Inflammatory macrophage treated with lipopolysaccharide for 4 hours (primary cell): ENCODE data around the gene NAA25.
"Not testable (repeated sequence)": the region's sequence is repeated elsewhere in the genome, so short reads cannot be mapped to it uniquely, and the experiment has no call there.

Experiments
- DNase-seq: peaks from one replicate; pipeline ENCODE4 v3.0.0-alpha.2; 2020

NAA25 gene

DNA sequence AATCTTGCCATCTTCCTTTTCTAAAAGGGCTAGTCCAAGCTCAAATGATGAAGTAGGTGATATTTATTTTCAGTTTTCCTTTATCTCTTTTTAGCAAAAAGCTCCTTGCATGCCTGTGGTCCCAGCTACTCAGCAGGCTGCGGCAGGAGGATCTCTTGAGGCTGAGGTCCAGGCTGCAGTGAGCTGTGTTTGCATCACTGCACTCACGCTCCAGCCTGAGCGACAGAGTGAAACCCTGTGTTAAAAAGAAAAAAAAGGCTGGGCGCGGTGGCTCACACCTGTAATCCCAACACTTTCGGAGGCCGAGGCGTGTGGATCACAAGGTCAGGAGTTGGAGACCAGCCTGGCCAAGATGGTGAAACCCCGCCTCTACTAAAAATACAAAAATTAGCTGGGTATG, 100.6 kb downstream of the NAA25 start:
- DNase-seq = no peak

DNA sequence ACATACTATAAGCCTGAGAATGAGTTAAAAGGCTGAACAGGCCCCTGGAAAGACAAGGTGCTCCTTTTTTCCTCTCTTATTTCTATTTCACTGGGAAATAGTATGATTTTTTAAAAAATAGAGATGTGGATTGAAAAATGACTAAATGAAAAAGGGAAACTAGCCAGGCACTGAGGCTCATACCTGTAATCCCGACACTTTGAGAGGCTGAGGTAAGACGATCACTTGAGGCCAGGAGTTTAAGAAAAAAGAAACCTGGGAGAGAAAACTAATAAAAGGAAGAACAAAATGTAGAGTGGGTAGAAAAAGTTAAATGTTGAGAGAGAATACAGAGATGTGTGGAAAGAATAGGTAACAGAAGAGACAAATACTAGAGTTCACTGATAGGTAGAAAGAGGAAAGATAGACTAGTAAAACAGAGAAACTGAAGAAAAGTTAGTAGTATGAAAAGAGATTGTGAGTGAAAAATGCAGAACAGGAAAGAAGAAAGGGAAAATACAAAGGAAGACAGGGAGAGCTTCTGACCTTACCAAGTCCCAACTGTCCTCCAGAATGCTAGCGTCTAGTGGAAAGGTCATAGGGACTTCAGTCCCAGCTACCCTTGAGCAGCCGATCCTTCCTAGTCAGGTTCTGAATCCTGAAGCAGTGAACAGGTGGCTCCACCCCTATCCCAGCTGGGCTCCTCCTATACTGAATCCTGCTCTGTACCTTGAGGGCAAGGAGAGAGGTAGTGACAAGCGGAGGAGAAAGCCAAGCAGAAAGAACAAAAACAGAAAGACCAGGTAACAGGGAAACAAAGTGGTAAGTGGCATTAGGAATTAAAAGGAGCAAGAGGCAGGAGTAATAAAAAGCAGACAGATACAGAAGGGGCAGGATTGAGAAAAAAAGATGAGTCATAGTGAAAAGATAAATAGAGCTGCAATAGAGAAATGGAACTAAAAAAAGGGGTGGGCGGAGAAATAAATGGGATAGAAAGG, 102.9 kb downstream of the NAA25 start:
- DNase-seq = peak; percentile 52

DNA sequence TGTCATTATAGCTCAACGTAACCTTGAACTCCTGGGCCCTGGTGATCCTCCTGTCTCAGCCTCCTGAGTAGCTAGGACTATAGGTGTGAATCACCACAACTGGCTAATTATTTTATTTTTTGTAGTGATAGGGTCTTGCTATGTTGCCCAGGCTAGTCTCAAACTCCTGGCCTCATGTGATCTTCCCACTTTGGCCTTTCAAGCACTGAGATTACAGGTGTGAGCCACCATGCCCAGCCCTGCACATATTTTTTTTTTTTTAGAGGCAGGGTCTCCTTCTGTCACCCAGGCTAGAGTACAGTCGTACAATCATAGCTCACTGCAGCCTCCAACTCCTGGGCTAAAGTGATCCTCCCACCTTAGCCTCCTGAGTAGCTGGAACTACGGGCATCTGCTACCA, 104.5 kb downstream of the NAA25 start:
- DNase-seq = no peak

DNA sequence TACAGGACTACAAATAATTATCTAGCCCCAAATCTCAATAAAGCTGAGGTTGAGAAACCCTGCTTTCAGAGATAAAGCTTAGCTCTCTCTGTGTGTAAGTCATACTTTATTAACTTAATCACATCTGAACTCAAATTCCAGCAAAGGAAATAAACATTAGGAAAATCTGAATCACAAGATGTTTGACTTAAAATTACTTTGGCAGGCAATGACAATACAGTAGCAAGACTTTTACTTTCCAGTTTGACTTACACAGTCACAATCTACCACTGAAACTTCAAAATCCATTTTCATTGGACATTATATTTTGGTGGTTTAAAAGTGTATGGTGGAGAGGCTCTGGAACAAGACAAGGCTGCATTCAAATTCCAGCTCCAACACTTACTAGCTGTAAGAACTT, 107.0 kb downstream of the NAA25 start:
- peak; percentile 23 for DNase-seq

DNA sequence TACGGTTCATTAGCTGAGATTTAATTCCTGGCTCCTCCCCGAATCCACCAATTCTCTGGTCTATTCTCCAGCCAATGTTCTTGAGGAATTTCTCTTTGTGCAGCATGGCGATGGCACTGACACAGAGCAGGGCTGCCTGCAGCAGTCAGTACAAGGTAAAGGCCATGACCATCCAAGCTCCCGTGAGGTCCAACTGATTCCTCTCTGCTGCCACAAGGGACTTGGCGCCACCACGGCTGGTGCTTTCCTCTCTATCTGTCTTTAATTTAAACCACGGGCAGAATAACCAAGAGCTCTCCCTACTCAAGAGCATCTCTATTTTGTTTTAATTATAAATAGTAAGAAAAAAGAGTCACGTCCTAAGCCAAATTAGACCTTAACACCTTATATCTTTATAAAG, 107.8 kb downstream of the NAA25 start:
- DNase-seq = no peak

DNA sequence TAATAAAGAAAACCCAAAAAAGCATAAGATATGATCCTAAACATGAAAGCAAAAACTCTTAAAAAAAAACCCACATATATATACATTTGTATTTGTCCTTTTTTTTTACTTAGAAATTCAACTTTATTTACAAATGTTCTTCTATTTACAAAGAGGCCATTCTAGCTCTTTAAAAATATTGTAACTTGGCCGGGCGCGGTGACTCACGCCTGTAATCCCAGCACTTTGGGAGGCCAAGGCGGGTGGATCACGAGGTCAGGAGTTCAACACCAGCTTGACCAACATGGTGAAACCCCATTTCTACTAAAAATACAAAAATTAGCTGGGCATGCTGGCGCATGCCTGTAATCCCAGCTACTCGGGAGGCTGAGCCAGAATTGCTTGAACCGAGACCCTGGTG, 109.5 kb downstream of the NAA25 start:
- not testable (repeated sequence) for DNase-seq

DNA sequence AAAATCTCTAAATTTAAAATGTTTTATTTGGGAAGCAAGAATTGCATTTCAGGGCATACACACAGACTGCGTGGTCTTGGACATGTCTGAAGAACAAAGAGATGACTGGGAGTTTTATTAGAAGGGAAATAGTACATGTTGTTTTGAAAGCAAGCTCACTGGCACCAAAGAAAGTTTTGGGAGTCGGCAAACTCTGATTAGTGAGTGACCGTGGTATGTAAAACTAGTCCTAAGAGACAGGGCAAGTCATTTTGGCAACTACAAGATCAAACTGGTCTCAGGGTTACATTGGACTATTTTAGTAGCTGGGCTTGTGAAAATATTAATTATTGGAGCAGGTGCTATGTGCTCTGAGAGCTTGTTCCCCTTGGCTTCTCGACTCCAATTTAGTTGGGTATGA, 110.6 kb downstream of the NAA25 start:
- no peak for DNase-seq

DNA sequence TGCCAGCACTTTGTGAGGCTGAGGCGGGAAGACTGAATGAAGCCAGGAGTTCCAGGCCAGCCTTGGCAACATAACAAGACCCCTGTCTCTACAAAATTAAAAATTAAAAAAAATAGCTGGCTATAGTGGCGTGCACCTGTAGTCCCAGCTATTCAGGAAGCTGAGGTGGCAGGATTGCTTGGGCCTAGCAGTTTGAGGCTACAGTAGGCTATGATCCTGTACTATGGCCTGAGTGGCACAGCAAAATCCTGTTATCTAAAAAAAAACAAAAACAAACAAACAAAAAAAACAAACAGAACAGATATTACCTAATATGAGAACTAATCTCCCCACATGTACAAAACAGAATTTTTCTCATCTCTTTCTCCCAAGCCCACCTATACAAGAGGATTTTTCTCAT, 111.3 kb downstream of the NAA25 start:
- DNase-seq = no peak

DNA sequence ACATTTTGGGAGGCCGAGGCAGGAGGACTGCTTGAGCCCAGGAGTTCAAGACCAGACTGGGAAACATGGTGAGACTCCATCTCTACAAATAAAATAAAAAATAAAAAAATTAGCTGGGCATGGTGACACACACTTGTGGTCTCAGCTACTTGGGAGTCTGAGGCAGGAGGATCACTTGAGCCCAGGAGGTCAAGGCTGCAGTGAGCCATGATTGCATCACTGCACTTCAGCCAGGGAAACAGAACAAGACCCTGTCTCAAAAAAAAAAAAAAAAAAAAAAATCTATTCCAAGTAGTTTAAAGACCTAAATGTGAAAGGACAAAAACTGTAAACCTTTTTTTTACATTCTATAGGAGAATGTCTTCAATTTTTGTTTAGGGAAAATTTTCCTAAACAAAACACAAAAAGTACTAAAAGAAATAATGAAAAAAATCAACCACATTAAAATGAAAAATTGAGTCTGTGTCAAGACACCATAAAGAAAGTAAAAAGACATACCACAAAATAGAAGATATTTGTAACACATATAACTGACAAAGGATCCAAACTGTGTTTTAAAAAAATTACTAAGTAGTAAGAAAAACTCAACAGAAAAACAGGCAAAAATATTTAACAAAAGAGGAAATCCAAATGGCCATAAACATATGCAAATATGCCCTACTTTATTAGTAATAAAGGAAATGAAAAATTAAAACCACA, 112.7 kb downstream of the NAA25 start:
- no peak for DNase-seq

DNA sequence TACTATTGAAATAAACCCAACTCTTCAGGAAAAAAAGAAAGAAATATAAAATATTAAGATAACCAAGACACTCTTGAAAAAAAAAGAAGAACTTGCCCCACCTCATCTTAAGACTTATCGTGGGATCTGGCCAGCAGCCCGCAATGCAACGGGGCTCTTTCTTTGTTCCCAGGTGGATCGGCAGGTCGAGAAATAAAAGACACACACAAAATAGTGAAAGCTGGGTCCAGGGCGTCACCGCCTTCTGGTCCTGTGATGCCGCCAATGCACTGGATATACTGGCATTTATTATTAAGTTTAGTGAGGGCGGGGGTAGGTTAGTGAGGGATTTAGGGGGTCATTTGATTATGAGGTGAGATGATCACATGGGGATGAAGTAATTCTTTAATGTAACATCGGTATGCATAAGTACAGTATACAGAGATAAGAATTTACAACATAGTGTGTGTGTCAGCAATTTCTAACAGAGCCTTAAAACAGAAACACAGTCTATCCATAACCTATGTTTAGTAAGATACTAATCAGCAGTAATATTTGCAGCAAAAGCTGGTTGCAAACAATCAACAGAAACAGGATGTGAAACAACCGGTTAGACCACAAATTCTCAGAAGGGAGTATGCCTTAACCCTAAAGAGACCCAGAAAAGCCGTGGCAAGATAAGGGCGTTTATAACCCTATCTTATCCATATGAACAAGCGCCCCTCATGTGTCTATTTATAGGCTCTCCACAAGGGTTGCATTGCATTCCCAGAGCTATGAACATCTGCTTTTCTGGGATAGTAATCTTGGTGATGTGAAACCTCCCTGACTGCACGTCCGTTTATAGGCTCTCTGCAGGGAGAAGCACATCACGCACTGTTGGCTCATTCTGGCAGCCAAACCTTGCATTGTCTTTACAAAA, 114.1 kb downstream of the NAA25 start:
- peak; percentile 64 for DNase-seq

DNA sequence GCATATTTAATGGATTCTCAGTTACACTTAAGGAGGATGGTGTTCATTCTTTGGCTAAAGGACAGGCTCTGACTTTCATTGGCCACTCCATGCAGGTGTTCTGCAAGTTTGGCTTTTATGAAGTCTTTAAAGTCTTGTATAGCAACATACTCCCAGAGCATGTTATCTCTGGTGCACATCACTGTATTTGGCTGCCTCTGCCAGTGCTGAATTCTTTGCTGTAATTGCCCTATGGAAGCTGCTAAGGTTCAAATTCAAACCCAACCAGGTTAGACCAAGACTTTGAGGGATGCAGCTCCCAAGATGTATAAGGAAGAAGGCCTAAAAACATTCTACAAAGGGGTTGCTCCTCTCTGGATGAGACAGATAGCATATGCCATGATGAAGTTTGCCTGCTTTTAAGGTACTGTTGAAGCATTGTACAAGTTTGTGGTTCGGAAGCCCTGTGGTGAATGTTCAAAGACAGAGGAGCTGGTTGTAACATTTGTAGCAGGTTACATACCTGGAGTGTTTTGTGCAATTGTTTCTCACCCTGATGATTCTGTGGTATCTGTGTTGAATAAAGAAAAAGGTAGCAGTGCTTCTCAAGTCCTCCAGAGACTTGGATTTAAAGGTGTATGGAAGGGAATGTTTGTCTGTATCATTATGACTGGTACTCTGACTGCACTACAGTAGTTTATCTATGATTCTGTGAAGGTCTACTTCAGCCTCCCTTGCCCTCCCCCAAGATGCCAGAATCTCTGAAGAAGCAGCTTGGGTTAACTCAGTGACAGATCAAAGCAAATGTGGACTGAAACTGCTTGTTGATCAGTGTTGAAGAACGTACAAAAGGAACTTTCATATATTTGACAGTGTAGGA, 115.1 kb downstream of the NAA25 start:
- DNase-seq = no peak

DNA sequence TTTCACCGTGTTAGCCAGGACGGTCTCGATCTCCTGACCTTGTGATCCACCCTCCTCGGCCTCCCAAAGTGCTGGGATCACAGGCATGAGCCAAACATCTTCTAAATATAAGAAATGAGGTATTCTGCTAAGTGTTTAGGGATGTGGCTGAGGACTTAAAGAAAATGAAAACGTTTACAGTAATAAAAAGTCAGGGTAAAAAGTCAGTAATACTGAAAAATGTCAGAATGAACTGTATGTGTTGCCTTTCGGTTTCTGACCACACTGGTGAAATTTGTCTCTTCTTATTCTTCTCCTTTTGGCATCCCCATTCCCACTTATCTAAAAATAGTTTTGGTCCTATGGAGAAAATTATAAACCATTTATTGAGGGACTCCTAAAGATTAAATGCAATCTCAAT, 116.1 kb downstream of the NAA25 start:
- DNase-seq = no peak

DNA sequence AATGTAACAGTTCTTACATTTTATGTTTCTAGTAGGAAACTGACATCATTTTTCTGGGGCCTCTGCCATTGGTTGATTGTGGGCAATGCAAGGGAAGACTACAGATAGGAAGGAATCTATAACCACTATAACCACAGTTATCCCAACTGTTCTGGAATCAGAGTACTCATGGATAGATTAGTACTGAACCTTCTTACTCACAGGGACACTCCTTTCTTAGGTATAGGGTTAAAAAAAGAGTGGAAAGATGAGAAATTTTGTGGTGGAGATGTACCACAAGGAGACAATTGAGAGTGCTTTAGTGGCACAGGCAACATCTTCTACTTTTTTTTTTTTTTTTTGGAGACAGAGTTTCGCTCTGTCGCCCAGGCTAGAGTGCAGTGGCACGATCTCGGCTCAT, 116.6 kb downstream of the NAA25 start:
- no peak for DNase-seq

DNA sequence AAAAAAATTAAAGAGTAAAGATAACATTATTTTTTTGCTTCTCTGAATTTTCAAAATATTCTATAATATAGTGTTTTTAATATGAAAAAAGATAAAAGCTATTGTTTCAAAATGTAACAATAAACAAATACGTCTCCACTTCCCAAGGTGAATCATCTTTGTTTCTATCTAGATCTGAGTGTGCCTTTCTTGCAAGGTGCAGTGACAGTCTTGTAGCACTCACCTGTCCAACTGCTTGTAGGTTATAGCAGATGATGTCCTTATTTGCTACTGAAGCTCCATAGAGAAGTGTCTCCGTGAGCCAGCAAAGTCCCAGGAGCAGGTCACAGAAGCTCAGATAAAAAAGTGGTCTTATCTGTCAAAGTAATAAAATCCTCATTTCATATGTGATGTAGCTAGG, 117.0 kb downstream of the NAA25 start:
- no peak for DNase-seq

DNA sequence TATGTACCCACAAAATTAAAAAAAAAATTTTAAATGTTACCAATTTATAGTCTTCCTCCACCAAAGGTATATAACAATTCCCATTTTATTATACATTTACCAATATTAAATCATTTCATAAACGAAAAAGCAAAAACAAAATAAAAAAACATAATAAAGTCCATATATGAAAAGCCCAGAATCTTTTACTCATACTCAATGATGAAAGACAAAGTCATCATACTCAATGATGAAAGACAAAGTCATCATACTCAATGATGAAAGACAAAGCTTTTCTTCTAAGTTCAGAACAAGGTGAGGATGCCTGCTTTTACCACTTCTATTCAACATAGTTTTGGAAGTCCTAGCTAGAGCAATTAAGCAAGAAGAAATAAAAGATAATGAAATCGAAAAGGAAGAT, 123.8 kb downstream of the NAA25 start:
- no peak for DNase-seq

DNA sequence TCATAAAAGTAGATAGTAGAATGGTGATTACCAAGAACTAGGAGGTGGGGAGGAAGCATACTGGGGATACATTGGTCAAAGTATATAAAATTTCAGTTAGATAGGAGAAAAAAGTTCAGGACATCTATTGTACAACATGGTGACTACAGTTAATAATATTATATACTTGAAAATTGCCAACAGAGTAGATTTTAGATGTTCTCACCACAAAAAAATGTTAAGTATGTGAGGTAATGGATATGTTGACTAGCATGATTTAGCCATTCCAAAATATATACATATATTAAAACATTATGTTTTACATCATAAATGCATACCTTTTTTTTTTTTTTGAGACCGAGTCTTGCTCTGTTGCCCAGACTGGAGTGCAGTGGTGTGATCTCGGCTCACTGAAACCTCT, 126.6 kb downstream of the NAA25 start:
- no peak for DNase-seq

DNA sequence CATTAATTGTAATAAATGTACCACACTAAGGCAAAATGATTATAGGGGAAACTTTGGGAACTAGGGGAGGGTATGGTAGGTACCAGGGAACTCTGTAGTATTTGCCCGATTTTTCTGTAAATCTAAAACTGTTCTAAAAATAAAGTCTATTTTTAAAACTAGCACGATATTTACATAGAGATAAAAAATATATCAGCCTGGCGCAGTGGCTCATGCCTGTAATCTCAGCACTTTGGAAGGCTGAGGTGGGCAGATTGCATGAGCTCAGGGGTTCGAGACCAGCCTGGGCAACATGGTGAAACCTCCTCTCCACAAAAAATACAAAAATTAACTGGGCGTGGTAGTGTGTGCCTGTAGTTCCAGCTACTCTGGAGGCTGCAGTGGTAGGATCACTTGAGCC, 128.0 kb downstream of the NAA25 start:
- no peak for DNase-seq

DNA sequence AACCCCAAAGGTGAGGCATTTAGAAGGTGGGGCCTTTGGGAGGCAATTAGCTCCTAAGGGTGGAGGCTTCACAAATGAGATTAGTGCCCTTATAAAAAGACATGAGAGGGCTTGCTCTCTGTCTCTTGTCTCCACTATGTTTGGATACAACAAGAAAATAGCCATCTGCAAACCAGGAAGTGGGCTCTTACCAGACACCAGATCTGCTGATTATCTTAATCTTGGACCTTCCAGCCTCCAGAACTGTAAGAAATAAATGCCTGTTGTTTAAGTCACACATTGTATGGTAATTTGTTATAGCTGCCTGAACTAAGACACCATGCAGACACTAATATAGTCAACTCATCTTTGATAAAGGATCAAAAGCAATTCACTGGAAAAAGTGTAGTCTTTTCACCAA, 130.0 kb downstream of the NAA25 start:
- no peak for DNase-seq

DNA sequence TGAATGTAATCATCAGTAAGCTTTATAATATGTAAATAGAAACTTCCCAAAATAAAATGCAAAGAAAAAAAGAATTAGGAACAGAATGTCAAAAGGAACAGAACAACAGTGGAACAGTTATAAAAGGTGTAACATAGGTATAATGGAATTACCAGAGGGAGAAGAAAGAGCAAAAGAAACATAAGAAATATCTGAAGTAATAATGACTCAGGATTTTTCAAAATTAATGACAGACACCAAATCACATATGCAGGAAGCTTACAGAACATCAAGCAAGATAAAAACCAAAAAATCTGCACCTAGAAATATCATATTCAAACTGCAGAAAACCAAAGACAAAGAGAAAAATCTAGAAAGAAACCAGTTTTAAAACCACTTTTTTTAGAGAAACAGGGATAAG, 131.7 kb downstream of the NAA25 start:
- DNase-seq = no peak
